ENCODE results near the gene ALKBH2.

ALKBH2 gene

DNA sequence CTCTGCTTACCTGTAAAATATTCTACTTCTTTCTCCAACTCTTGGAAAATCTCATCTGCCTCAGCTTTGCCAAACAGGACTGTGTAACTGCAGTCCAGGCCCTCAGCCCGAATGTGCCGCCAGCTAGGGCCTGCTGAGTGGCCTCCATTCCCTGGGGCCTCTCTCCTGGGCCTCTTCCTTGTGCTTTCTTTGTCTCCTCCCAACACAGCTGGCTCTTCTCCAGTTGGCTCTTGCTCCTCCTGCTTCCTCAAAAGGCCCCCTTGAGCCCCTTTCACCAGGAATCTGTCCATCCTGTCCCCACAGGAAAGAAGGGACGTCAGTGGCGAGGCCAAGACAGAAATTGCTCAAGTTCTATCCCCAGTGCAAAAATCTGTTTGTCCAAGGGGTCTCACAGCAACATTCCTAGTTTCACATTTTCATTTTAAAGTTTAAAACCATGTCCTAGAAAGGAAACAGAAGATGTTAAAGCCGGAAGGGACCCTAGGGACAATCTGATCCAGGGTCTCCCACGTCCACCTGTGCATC is 713 bp downstream of the ALKBH2 start:
- FAIRE-seq (peak; percentile 46), DNase-seq (ENCODE audit: insufficient read length) (no peak)
- TF ChIP-seq TAF1 (IDR thresholded peaks at IDR 0.05; ENCODE audit: borderline replicate concordance, low read depth, low read length) (no peak), POLR2AphosphoS5 (IDR thresholded peaks at IDR 0.05; ENCODE audit: low read depth, low read length) (no peak), POLR2A (IDR thresholded peaks at IDR 0.05; ENCODE audit: low read depth, low read length) (no peak)

DNA sequence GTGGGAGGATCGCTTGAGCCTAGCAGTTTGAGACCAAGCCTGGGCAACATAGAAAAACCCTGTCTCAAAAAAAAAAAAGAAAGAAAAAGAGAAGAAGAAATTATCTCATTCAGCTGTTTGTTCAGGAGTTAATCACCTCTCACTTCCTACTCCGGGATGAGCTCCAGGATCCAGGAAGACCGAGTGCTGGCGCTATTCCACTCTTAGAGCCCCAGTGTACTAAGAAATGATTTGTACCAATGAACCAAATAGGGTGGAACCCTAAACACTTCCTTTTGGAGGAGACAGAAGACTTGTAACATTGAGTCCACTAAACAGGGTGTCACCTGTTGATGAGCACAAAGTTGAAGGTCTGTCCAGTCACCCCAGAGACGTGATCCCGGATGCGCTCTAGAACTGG is 3.6 kb downstream of the ALKBH2 start:
- no peak for DNase-seq (ENCODE audit: insufficient read length)
- no peak for FAIRE-seq
- TF ChIP-seq POLR2AphosphoS5 (IDR thresholded peaks at IDR 0.05; ENCODE audit: low read depth, low read length) (no peak), POLR2A (IDR thresholded peaks at IDR 0.05; ENCODE audit: low read depth, low read length) (no peak), TAF1 (IDR thresholded peaks at IDR 0.05; ENCODE audit: borderline replicate concordance, low read depth, low read length) (no peak)

DNA sequence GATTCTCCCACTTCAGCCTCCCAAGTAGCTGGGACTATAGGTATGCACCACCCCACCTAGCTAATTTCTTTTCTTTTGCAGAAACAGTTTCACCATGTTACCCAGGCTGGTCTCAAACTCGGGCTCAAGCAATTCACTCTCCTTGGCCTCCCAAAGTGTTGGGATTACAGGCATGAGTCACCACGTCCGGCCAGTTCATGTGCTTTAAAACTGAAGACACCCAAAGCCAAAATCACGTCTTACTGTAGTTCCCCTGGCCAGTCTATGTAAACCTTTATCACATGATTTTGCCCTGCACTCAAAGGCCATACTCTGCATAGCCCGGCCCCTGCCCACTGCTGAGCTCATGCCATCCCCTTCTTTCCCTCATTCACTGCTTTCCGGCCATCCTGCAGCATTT is 4.5 kb downstream of the ALKBH2 start:
- no peak for FAIRE-seq
- no peak for DNase-seq (ENCODE audit: insufficient read length)
- TF ChIP-seq POLR2AphosphoS5 (IDR thresholded peaks at IDR 0.05; ENCODE audit: low read depth, low read length) (no peak), TAF1 (IDR thresholded peaks at IDR 0.05; ENCODE audit: borderline replicate concordance, low read depth, low read length) (no peak), POLR2A (IDR thresholded peaks at IDR 0.05; ENCODE audit: low read depth, low read length) (no peak)

DNA sequence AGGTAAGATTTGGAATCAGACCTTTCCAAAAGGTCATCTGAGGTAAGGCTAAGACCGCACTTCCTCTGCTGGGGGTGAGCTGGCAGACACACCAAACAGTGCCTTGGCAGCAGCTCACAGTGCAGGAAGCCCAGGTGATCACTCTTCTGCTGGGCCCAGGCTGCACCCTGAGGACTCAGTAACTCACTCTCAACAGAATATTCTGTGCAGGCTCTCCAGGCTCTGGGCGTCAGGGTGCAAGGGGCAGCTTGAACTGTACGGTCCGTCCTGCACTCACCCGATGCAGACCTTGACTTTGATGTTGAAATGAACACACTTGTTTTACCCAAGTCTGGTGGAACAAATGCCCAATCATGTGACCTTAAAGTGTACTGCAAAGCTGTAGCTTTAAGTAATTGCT is 6.0 kb downstream of the ALKBH2 start:
- FAIRE-seq (no peak), DNase-seq (ENCODE audit: insufficient read length) (no peak)
- TF ChIP-seq POLR2AphosphoS5 (IDR thresholded peaks at IDR 0.05; ENCODE audit: low read depth, low read length): no peak
- TF ChIP-seq TAF1 (IDR thresholded peaks at IDR 0.05; ENCODE audit: borderline replicate concordance, low read depth, low read length): no peak
- no peak for TF ChIP-seq POLR2A (IDR thresholded peaks at IDR 0.05; ENCODE audit: low read depth, low read length)

DNA sequence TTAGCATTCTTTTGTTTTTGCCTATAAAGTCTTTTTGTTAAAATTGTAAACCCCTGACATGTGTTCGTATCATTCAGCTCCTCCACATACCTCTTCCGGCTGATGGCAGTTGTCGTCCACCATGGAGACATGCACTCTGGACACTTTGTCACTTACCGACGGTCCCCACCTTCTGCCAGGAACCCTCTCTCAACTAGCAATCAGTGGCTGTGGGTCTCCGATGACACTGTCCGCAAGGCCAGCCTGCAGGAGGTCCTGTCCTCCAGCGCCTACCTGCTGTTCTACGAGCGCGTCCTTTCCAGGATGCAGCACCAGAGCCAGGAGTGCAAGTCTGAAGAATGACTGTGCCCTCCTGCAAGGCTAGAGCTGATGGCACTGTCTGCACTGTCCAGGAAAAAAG is 7.7 kb downstream of the ALKBH2 start:
- no peak for DNase-seq (ENCODE audit: insufficient read length)
- no peak for FAIRE-seq
- TF ChIP-seq POLR2A (IDR thresholded peaks at IDR 0.05; ENCODE audit: low read depth, low read length) (no peak), POLR2AphosphoS5 (IDR thresholded peaks at IDR 0.05; ENCODE audit: low read depth, low read length) (no peak)

DNA sequence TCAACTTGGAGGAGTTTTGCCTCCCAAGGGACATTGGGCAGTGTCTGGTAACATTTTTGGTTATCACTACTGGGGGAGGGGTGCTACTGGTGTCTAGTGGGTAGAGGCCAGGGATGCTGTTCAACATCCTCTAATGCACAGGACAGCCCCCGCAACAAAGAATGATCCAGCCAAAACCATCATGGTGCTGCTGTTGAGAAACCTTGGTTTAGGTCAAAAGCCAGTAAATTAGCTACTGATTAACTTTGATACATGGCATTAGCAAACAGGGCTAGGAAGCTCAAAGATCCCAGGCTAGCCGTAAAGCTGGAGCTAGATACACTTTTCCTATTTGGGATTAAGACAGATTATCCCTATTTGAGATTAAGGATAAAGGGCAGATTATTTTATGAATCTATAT is 8.8 kb downstream of the ALKBH2 start:
- TF ChIP-seq POLR2AphosphoS5 (IDR thresholded peaks at IDR 0.05; ENCODE audit: low read depth, low read length): no peak
- no peak for TF ChIP-seq TAF1 (IDR thresholded peaks at IDR 0.05; ENCODE audit: borderline replicate concordance, low read depth, low read length)
- TF ChIP-seq POLR2A (IDR thresholded peaks at IDR 0.05; ENCODE audit: low read depth, low read length): no peak
- FAIRE-seq (no peak), DNase-seq (ENCODE audit: insufficient read length) (no peak)

DNA sequence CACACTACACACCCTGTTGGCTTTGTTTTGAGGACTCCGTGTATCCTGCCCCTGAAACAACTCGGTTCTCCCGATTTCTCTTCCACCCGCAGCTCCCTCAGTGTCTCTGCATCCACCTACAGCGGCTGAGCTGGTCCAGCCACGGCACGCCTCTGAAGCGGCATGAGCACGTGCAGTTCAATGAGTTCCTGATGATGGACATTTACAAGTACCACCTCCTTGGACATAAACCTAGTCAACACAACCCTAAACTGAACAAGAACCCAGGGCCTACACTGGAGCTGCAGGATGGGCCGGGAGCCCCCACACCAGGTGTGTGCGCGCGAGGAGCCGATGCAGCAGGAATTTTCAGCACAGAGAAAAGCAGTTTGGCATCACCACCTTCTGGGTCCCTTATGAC is 10.5 kb downstream of the ALKBH2 start:
- no peak for TF ChIP-seq POLR2AphosphoS5 (IDR thresholded peaks at IDR 0.05; ENCODE audit: low read depth, low read length)
- TF ChIP-seq POLR2A (IDR thresholded peaks at IDR 0.05; ENCODE audit: low read depth, low read length): no peak
- TF ChIP-seq TAF1 (IDR thresholded peaks at IDR 0.05; ENCODE audit: borderline replicate concordance, low read depth, low read length): no peak
- no peak for DNase-seq (ENCODE audit: insufficient read length)
- no peak for FAIRE-seq

DNA sequence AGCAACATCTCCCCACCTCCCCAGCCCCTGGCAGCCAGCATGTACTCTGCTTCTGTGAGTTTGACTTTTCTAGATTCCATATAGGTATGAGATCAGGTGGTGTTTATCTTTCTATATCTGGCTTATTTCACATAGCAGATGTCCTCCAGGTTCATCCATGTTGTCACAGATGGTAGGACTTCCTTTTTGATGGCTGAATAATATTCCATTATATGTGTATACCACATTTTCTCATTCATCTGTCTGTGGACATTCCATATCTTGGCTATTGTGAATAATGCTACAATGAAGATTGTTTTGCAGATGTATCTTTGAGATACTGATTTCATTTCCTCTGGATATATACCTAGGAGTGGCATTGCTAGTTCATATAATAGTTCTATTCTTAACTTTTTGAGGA is 18.4 kb downstream of the ALKBH2 start:
- TF ChIP-seq TAF1 (IDR thresholded peaks at IDR 0.05; ENCODE audit: borderline replicate concordance, low read depth, low read length) (no peak), POLR2AphosphoS5 (IDR thresholded peaks at IDR 0.05; ENCODE audit: low read depth, low read length) (no peak), POLR2A (IDR thresholded peaks at IDR 0.05; ENCODE audit: low read depth, low read length) (no peak)
- FAIRE-seq (no peak), DNase-seq (ENCODE audit: insufficient read length) (no peak)

DNA sequence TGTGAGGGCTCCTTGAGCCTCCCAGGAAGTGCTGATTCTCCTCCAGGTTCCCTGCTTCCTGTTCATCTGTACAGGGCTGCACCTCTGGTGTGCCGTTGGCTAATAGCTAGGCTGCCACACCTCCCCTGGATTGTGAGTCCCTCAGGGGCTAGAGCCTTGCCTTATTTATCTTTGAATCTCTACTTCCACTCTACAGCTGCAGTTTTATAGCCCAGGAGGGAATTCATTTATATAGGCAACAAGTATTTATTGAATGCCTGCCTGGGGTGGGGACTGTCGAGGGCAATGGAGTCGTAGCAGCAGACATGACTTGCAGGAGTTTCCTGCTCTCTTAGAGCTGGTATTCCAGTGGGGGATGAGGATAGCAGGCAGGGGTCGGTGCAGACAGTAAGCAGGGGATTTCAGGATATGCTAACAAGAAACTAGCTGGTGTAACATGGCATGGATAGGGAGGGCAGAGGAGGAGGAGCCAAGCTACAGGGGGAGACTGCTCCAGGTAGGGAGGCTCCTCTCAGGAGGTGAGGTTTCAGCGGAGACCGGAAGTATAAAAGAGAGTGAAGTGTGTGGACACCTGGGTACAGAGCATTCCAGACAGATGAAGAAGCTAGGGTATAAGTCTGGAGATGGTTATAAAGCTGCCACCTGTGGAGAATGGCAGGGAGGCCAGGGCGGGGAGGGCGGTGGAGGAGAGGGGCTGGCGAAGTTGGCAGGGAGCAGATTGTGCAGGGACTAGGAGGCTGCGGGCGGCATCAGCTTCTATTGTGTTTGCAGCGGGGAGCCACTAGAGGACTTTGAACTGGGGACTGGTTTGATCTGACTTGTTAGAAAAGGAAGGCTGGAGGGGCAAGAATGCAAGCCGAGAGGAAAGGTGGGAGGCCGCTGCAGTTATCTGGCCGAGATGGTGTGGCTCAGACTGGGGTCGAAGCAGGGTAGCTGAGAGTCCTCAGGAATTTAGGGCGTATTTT is 23.7 kb downstream of the ALKBH2 start:
- FAIRE-seq: no peak
- no peak for TF ChIP-seq POLR2A (IDR thresholded peaks at IDR 0.05; ENCODE audit: low read depth, low read length)
- no peak for TF ChIP-seq POLR2AphosphoS5 (IDR thresholded peaks at IDR 0.05; ENCODE audit: low read depth, low read length)
- no peak for TF ChIP-seq TAF1 (IDR thresholded peaks at IDR 0.05; ENCODE audit: borderline replicate concordance, low read depth, low read length)
- DNase-seq (ENCODE audit: insufficient read length): no peak

DNA sequence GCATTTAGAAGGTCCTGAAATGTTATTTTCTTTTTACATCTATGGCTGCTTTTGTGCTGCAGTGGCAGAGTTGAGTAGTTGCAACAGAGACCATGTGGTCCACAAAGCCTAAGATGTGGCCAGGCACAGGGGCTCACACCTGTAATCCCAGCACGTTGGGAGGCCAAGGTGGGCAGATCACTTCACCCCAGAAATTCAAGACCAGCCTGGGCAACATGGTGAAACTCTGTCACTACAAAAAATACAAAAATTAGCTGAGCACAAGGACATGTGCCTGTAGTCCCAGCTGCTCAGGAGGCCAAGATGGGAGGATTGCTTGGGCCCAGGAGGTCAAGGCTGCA is 27.4 kb downstream of the ALKBH2 start:
- no peak for TF ChIP-seq POLR2AphosphoS5 (IDR thresholded peaks at IDR 0.05; ENCODE audit: low read depth, low read length)
- no peak for TF ChIP-seq POLR2A (IDR thresholded peaks at IDR 0.05; ENCODE audit: low read depth, low read length)
- TF ChIP-seq TAF1 (IDR thresholded peaks at IDR 0.05; ENCODE audit: borderline replicate concordance, low read depth, low read length): no peak
- no peak for DNase-seq (ENCODE audit: insufficient read length)
- no peak for FAIRE-seq

DNA sequence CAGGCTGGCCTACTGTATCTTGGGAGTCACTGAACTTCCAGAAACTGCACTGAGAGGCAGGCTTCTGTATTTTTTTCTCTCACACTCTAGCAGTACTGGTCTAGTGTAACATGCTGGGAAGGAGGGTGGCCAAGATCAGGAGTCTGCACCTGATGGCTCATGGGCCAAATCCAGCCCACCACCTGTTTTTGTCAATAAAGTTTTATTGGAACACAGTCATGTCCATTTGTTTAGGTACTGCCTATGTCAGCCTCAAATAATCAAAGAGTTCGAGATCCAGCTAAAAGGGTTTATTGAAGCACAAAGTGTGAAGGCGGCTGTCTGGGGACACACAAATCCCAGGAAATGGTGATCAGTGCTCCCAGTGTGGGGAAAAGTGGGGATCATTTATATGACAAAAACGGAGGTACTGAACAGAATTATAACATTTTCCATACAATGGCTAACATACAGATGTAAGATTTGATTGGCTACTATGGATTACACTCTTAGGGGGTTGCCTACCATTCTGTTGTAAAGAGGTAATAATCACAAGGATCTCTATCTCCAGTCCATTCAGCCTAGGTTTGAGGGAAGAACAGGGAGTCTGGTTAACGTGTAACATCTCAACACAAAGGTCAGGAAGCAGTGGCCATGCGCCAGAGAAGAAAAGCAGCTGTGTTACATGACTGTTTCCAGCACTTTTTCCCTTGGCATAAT is 28.0 kb downstream of the ALKBH2 start:
- TF ChIP-seq POLR2A (IDR thresholded peaks at IDR 0.05; ENCODE audit: low read depth, low read length): no peak
- TF ChIP-seq TAF1 (IDR thresholded peaks at IDR 0.05; ENCODE audit: borderline replicate concordance, low read depth, low read length): no peak
- no peak for TF ChIP-seq POLR2AphosphoS5 (IDR thresholded peaks at IDR 0.05; ENCODE audit: low read depth, low read length)
- FAIRE-seq: no peak

DNA sequence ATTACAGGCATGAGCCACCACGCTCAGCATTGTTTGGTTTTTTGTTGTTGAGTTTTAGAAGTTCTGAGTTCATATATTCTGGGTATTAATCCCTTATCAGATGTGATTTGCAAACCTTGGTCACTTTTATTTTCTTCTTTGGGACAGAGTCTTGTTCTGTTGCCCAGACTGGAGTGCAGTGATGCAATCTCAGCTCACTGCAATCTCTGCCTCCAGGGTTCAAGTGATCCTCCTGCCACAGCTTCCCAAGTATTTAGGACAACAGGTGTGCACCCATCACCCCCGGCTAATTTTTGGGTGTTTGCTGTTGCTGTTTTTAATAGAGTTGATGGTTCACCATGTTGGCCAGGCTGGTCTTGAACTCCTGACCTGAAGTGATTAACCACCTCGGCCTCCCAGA is 29.1 kb downstream of the ALKBH2 start:
- DNase-seq (ENCODE audit: insufficient read length) (no peak), FAIRE-seq (no peak)
- TF ChIP-seq POLR2AphosphoS5 (IDR thresholded peaks at IDR 0.05; ENCODE audit: low read depth, low read length) (no peak), POLR2A (IDR thresholded peaks at IDR 0.05; ENCODE audit: low read depth, low read length) (no peak)

More for the DNA sequence above, 28.0 kb downstream of the ALKBH2 start:
- no peak for DNase-seq (ENCODE audit: insufficient read length)
